B cell (primary cell): Measurements from ENCODE around the gene DIAPH1. TPM values are rescaled to one million over a fixed set of nuclear protein-coding genes. Genes with fewer than 3 reads are reported as not detected.

Source experiments
- ATAC-seq: fragments of 200-7000 bp; cut with Tn5 transposase; one replicate; pipeline ENCODE4 v1.10.0; 2021; ENCODE audit warnings: low read depth, mild to moderate bottlenecking, moderate number of reproducible peaks, moderate library complexity
- CTCF ChIA-PET: fragments of 350-600 bp; sonication (Branson Sonifier 250); formaldehyde crosslinking; loops from one replicate; lab custom pipeline; 2021; ENCODE audit warnings: antibody characterized with exemption, inconsistent platforms; lab: Charles Lee
- POLR2A ChIA-PET: fragments of 350-600 bp; sonication (Branson Sonifier 250); formaldehyde crosslinking; loops from one replicate; lab custom pipeline; 2021; ENCODE audit warnings: antibody characterized with exemption; lab: Charles Lee
- DNase-seq: peaks from one replicate; pipeline ENCODE4 v3.0.0; 2013
- H2AFZ ChIP-seq: 2 replicates; pipeline ENCODE4 v1.6.1; 2012; ENCODE audit warnings: mild to moderate bottlenecking, low read depth, low read length; ENCODE audit not compliant: insufficient read depth, poor library complexity, severe bottlenecking
- H3K27ac ChIP-seq, 2 donors: 1 replicate in 1 of 2; 2 replicates in 1 of 2; pipeline ENCODE4 v1.5.1; 2012 to 2013; ENCODE audit warnings: low read length in 2 of 2, mild to moderate bottlenecking in 2 of 2, moderate library complexity in 1 of 2
- H3K27me3 ChIP-seq, 4 experiments: fragments of 200-600 bp in 1 of 4; sonication (generic) in 1 of 4; replicated peaks in 1 of 4; 1 replicate in 2 of 4; 2 replicates in 2 of 4; pipeline versions ENCODE4 v1.6.1 to v1.7.0; 2013 to 2016; ENCODE audit warnings: low read length in 3 of 4, mild to moderate bottlenecking in 2 of 4, mixed read lengths in 1 of 4, moderate library complexity in 1 of 4; ENCODE audit not compliant: insufficient read depth in 4 of 4, control insufficient read depth in 3 of 4; ENCODE audit errors: control extremely low read depth in 1 of 4
- H3K36me3 ChIP-seq, 2 experiments: replicated peaks in 1 of 2; 1 replicate in 1 of 2; 2 replicates in 1 of 2; pipeline versions ENCODE4 v1.6.1 to v1.7.1; 2013; ENCODE audit warnings: low read length in 1 of 2; ENCODE audit not compliant: insufficient read depth in 2 of 2, control insufficient read depth in 1 of 2; ENCODE audit errors: control extremely low read depth in 1 of 2, extremely low read depth in 1 of 2
- H3K4me1 ChIP-seq, 2 donors: fragments of 200-600 bp in 1 of 2; sonication (generic) in 1 of 2; 1 replicate in 1 of 2; 2 replicates in 1 of 2; pipeline versions ENCODE4 v1.5.1 to v1.6.1; 2013 to 2017; ENCODE audit warnings: low read length in 2 of 2; ENCODE audit not compliant: control insufficient read depth in 2 of 2, insufficient read depth in 2 of 2
- H3K4me2 ChIP-seq: replicated peaks from 2 replicates; pipeline ENCODE3; 2012; ENCODE audit warnings: mild to moderate bottlenecking, low read depth, low read length; ENCODE audit not compliant: poor library complexity, severe bottlenecking
- H3K4me3 ChIP-seq, 5 experiments: fragments of 200-600 bp in 1 of 5; sonication (generic) in 1 of 5; 1 replicate in 3 of 5; 2 replicates in 2 of 5; pipeline versions ENCODE4 v1.5.1 to v1.7.0; 2011 to 2016; ENCODE audit warnings: low read length in 4 of 5, mild to moderate bottlenecking in 4 of 5, low read depth in 2 of 5, control low read depth in 1 of 5, moderate library complexity in 1 of 5; ENCODE audit not compliant: insufficient read depth in 1 of 5; ENCODE audit errors: control extremely low read depth in 1 of 5, extremely low read depth in 1 of 5
- H3K79me2 ChIP-seq: fragments of 200-600 bp; sonication (generic); one replicate; pipeline ENCODE4 v1.6.0; 2016; ENCODE audit warnings: low read length; ENCODE audit not compliant: control insufficient read depth, insufficient read depth
- H3K9ac ChIP-seq: fragments of 200-600 bp; sonication (generic); 2 replicates; pipeline ENCODE4 v1.6.1; 2017; ENCODE audit warnings: mild to moderate bottlenecking, low read length, moderate library complexity
- H3K9me3 ChIP-seq, 3 donors: one replicate each; pipeline versions ENCODE4 v1.6.1 to v1.7.1; 2013; ENCODE audit warnings: low read length in 2 of 3; ENCODE audit not compliant: control insufficient read depth in 2 of 3, insufficient read depth in 1 of 3; ENCODE audit errors: control extremely low read depth in 1 of 3
- H4K20me1 ChIP-seq: 2 replicates; pipeline ENCODE4 v1.6.0; 2012; ENCODE audit warnings: mild to moderate bottlenecking, low read length; ENCODE audit not compliant: insufficient read depth, control insufficient read depth, poor library complexity, severe bottlenecking
- H3K27ac Mint-ChIP-seq: one replicate; pipeline ENCODE4 v1.8.0; 2021; ENCODE audit warnings: mixed read lengths
- H3K27me3 Mint-ChIP-seq: one replicate; pipeline ENCODE4 v1.8.0; 2021; ENCODE audit warnings: mixed read lengths
- H3K4me1 Mint-ChIP-seq: one replicate; pipeline ENCODE4 v1.8.0; 2021; ENCODE audit warnings: mixed read lengths
- H3K4me3 Mint-ChIP-seq: one replicate; pipeline ENCODE4 v1.8.0; 2021; ENCODE audit warnings: mixed read lengths
- H3K9me3 Mint-ChIP-seq: one replicate; pipeline ENCODE4 v1.8.0; 2022; ENCODE audit warnings: mixed read lengths; ENCODE audit not compliant: insufficient read depth
- CTCF ChIP-seq: fragments of 200-600 bp; IDR thresholded peaks from one replicate; pipeline ENCODE4 v1.8.0; 2022; ENCODE audit warnings: antibody characterized with exemption, mild to moderate bottlenecking
- EZH2 ChIP-seq: IDR thresholded peaks from 2 replicates; pipeline ENCODE4 v1.6.1; 2012; ENCODE audit warnings: borderline replicate concordance, low read depth, mild to moderate bottlenecking, moderate library complexity, low read length; ENCODE audit not compliant: insufficient read depth, poor library complexity, severe bottlenecking
- WGBS: methylation state at CpG from one replicate; pipeline ENCODE4 v1.1.5; 2013; ENCODE audit warnings: missing lambda C conversion rate; ENCODE audit not compliant: insufficient coverage; 5-methylcytosine and 5-hydroxymethylcytosine counted together
- intact Hi-C: fragments of 100-400 bp; cut with micrococcal nuclease; formaldehyde crosslinking; loops from one replicate; pipeline ENCODE4 v1.10.0; 2022
- polyA plus RNA-seq: library from polyadenylated mRNA; depleted of rRNA; stranded (reverse); fragments of >200 nt; gene quantifications from 2 replicates; pipeline ENCODE4 v1.2.3, GENCODE V29; 2012
- total RNA-seq, 2 donors: library from RNA; stranded (reverse); fragments of 120-200 nt in 1 of 2; gene quantifications; 1 replicate in 1 of 2; 2 replicates in 1 of 2; pipeline versions ENCODE4 v1.2.3 to v1.2.4, GENCODE V29; 2013 to 2022

The DIAPH1 gene
- total and polyA plus RNA-seq, 2 donors (not counting 1 experiment from before 2014, with no cell fraction given), result 59.7 to 113 TPM

- H4K20me1 ChIP-seq, result no peaks in the 10 kb centered on the region
- peaks cover 0 to 60% (median 37%) of the 10 kb centered on the region in 4 experiments for H3K27me3 ChIP-seq
- H3K4me1 Mint-ChIP-seq, result peaks cover 16% of the 10 kb centered on the region
- H3K9me3 Mint-ChIP-seq, result no peaks in the 10 kb centered on the region
- H2AFZ ChIP-seq, result no peak overlapping the region
- ChIA-PET POLR2A (no interaction called here), CTCF (interaction anchor here (1.1 to 3.0 kb wide), 2 partner anchors 9 to 53 kb away, joined by 3 to 10 read pairs; partner anchors contain the start of gene PCDHGA12)
- H3K4me3 Mint-ChIP-seq, result no peak overlapping the region
- H3K9me3 ChIP-seq, result peaks cover 0 to 12% (median 0%) of the 10 kb centered on the region in 3 donors
- no peaks in the 10 kb centered on the region for H3K79me2 ChIP-seq
- intact Hi-C loops, result no loop called here
- H3K27ac ChIP-seq, result no peak overlapping the region
- peaks cover 15 to 20% of the 10 kb centered on the region in 2 donors for H3K4me1 ChIP-seq
- DNase-seq (no peak), ATAC-seq (no peak)
- 35% methylated on average over 2 of the region's 3 CpGs for whole genome bisulfite sequencing
- no peak for TF ChIP-seq EZH2
- no peak for TF ChIP-seq CTCF
- H3K27ac Mint-ChIP-seq, result no peak overlapping the region
- no peaks in the 10 kb centered on the region for H3K36me3 ChIP-seq
- H3K27me3 Mint-ChIP-seq, result peaks cover 71% of the 10 kb centered on the region
- H3K4me3 ChIP-seq, result no peak overlapping the region
- H3K9ac ChIP-seq, result no peak overlapping the region
- no peak overlapping the region for H3K4me2 ChIP-seq
These were observed 134.9 kb downstream of the DIAPH1 start for GRCh38 chr5:141483902-141484301.

DNA sequence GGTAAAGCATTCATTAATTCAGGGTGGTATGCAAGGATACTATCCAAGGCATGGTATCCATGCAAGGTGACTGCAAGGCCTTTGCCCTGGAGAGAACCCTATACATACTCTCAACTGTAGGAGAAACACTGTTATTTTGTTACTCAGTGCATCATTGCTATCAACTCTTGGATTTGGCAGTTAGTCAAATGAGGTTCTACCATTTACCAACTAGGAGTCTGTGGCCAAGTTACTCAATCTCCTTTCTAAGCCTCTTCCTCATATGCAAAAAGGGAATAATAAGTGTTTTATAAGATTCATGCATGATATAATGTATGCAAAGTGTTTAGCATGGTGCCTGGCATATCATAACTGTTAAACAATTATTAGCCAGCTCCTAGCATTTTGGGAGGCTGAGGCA, 139.0 kb downstream of the DIAPH1 start:
- ChIA-PET POLR2A (no interaction called here), CTCF (interaction anchor here (0.7 to 1.4 kb wide), 8 partner anchors 13 to 628 kb away, joined by 3 to 6 read pairs (median 3); no protein-coding TSS in a partner anchor)
- no peak overlapping the region for H3K27ac Mint-ChIP-seq
- Histone ChIP-seq H3K36me3 (no peaks in the 10 kb centered on the region), H3K4me2 (no peak overlapping the region), H3K9me3 (peaks cover 0 to 13% (median 0%) of the 10 kb centered on the region in 3 donors), H3K4me1 (peaks cover 30 to 40% of the 10 kb centered on the region in 2 donors), H2AFZ (no peak overlapping the region), H4K20me1 (no peaks in the 10 kb centered on the region), H3K27me3 (peaks cover 0 to 66% (median 45%) of the 10 kb centered on the region in 4 experiments), H3K9ac (no peak overlapping the region), H3K27ac (no peak overlapping the region), H3K4me3 (no peak overlapping the region), H3K79me2 (no peaks in the 10 kb centered on the region)
- H3K4me1 Mint-ChIP-seq, result peaks cover 40% of the 10 kb centered on the region
- no peaks in the 10 kb centered on the region for H3K9me3 Mint-ChIP-seq
- DNase-seq, result no peak
- ATAC-seq, result no peak
- intact Hi-C loops, result no loop called here
- no peak overlapping the region for H3K4me3 Mint-ChIP-seq
- peaks cover 70% of the 10 kb centered on the region for H3K27me3 Mint-ChIP-seq
- TF ChIP-seq EZH2 (no peak), CTCF (no peak)
